A549 (cell line): ENCODE results near the gene MUC12. TPM values are rescaled to one million over a fixed set of nuclear protein-coding genes. Genes with fewer than 3 reads are reported as not detected.
"Not testable (repeated sequence)": the region's sequence is repeated elsewhere in the genome, so short reads cannot be mapped to it uniquely, and the experiment has no call there.

ENCODE experiments used
- ATAC-seq, 2 experiments: fragments of 200-7000 bp in 1 of 2; fragments of >200 bp in 1 of 2; cut with Nextera tagmentation in 1 of 2; cut with Tn5 transposase in 1 of 2; 3 replicates each; pipeline versions ENCODE4 v1.8.0 to v1.9.1; 2018 to 2020; ENCODE audit warnings: mild to moderate bottlenecking in 1 of 2, moderate library complexity in 1 of 2
- CTCF ChIA-PET: fragments of 300-600 bp; sonication (Branson Sonifier 250); formaldehyde crosslinking; extraction: SDS; loops from one replicate; lab custom pipeline; 2021; ENCODE audit warnings: antibody characterized with exemption, inconsistent platforms; lab: Yijun Ruan, JAX
- POLR2A ChIA-PET: fragments of 350-600 bp; formaldehyde crosslinking; extraction: SDS; loops from one replicate; lab custom pipeline; 2021; ENCODE audit warnings: antibody characterized with exemption, inconsistent platforms; lab: Yijun Ruan, JAX
- DNase-seq, 2 experiments: peaks; one replicate each; pipeline versions ENCODE4 v3.0.0 to v3.0.0-alpha.2; 2011 to 2016; ENCODE audit warnings: low read depth in 1 of 2, low spot score in 1 of 2
- FAIRE-seq: peaks from 2 replicates; lab custom pipeline; 2011; peaks lifted over from hg19 to GRCh38; lab: Jason Lieb, UNC
- H3K27ac ChIP-seq, 2 experiments: fragments of >200 bp; sonication (Bioruptor Twin); formaldehyde crosslinking; 3 replicates each; pipeline ENCODE4 v1.5.1; 2016 to 2017
- H3K4me1 ChIP-seq: fragments of >200 bp; sonication (Bioruptor Twin); formaldehyde crosslinking; 3 replicates; pipeline ENCODE4 v1.6.1; 2016
- H3K4me2 ChIP-seq: fragments of >200 bp; sonication (Bioruptor Twin); formaldehyde crosslinking; 3 replicates; pipeline ENCODE4 v1.6.1; 2016
- H3K4me3 ChIP-seq: fragments of >200 bp; sonication (Bioruptor Twin); formaldehyde crosslinking; 3 replicates; pipeline ENCODE4 v1.5.1; 2016
- H3K9me3 ChIP-seq: fragments of >200 bp; sonication (Bioruptor Twin); formaldehyde crosslinking; 3 replicates; pipeline ENCODE4 v1.6.1; 2016
- BHLHE40 ChIP-seq: IDR thresholded peaks from 2 replicates; pipeline ENCODE4 v1.6.1; 2012; ENCODE audit warnings: low read depth, low read length, inconsistent platforms
- CHD4 ChIP-seq: fragments of 200-600 bp; sonication (generic); IDR thresholded peaks from 2 replicates; pipeline ENCODE4 v1.6.1; 2016; ENCODE audit warnings: antibody characterized with exemption, mild to moderate bottlenecking, borderline replicate concordance
- GATA3 ChIP-seq: IDR thresholded peaks from 2 replicates; pipeline ENCODE4 v1.6.1; 2012; ENCODE audit warnings: borderline replicate concordance
- HDAC2 ChIP-seq: fragments of 200-600 bp; sonication (generic); IDR thresholded peaks from 2 replicates; pipeline ENCODE4 v1.6.1; 2016
- HOXA7 ChIP-seq: fragments of 250-450 bp; sonication (Bioruptor Pico); IDR thresholded peaks from 2 replicates; pipeline ENCODE4 v1.5.0; 2020; ENCODE audit warnings: mild to moderate bottlenecking, moderate library complexity
- HOXB13 ChIP-seq: fragments of 250-450 bp; sonication (Bioruptor Pico); IDR thresholded peaks from 2 replicates; pipeline ENCODE4 v1.5.0; 2020; ENCODE audit warnings: low read depth, mild to moderate bottlenecking, moderate library complexity
- KDM5A ChIP-seq: fragments of 200-600 bp; sonication (generic); IDR thresholded peaks from 2 replicates; pipeline ENCODE4 v1.6.1; 2016; ENCODE audit warnings: antibody characterized with exemption, mild to moderate bottlenecking
- MAX ChIP-seq: IDR thresholded peaks from 2 replicates; pipeline ENCODE4 v1.6.1; 2012
- MAZ ChIP-seq: fragments of 150-350 bp; IDR thresholded peaks from 2 replicates; pipeline ENCODE4 v1.6.1; 2014; ENCODE audit warnings: antibody characterized with exemption, low read depth, low read length, borderline replicate concordance
- MYC ChIP-seq: IDR thresholded peaks from 2 replicates; pipeline ENCODE4 v1.6.1; 2012; ENCODE audit warnings: mild to moderate bottlenecking, inconsistent platforms, low read length, improper control_type of control experiment, borderline replicate concordance
- NFE2L2 ChIP-seq: fragments of 150-350 bp; conservative IDR thresholded peaks from 2 replicates; pipeline ENCODE4 v1.6.1; 2014; ENCODE audit warnings: low read length
- NR3C1 ChIP-seq: fragments of >200 bp; sonication (Bioruptor Twin); formaldehyde crosslinking; IDR thresholded peaks from 3 replicates; pipeline ENCODE4 v1.6.1; 2017
- RAD21 ChIP-seq, 2 experiments: fragments of >200 bp in 1 of 2; sonication (Bioruptor Twin) in 1 of 2; formaldehyde crosslinking in 1 of 2; IDR thresholded peaks in 1 of 2; conservative IDR thresholded peaks in 1 of 2; 2 replicates in 1 of 2; 3 replicates in 1 of 2; pipeline ENCODE4 v1.6.1; 2012 to 2018; ENCODE audit warnings: inconsistent platforms in 1 of 2
- RARB ChIP-seq: fragments of 250-450 bp; sonication (Bioruptor Pico); IDR thresholded peaks from 2 replicates; pipeline ENCODE4 v1.8.0; 2021; ENCODE audit warnings: mild to moderate bottlenecking, moderate library complexity
- RCOR1 ChIP-seq: fragments of 150-350 bp; IDR thresholded peaks from 2 replicates; pipeline ENCODE4 v1.6.1; 2014; ENCODE audit warnings: antibody characterized with exemption, low read length, low read depth
- REST ChIP-seq: fragments of 200-600 bp; sonication (generic); IDR thresholded peaks from 2 replicates; pipeline ENCODE4 v1.6.1; 2016; ENCODE audit warnings: antibody characterized with exemption, mild to moderate bottlenecking, moderate library complexity
- RFX5 ChIP-seq: fragments of 450-650 bp; IDR thresholded peaks from 2 replicates; pipeline ENCODE4 v1.7.1; 2014; ENCODE audit warnings: antibody characterized with exemption, mild to moderate bottlenecking, moderate library complexity
- ZC3H11A ChIP-seq: fragments of 450-650 bp; IDR thresholded peaks from 2 replicates; pipeline ENCODE4 v1.6.1; 2014; ENCODE audit warnings: antibody characterized with exemption, mild to moderate bottlenecking
- ZFP36 ChIP-seq: fragments of 450-650 bp; IDR thresholded peaks from 2 replicates; pipeline ENCODE4 v1.6.1; 2014; ENCODE audit warnings: borderline replicate concordance; ENCODE audit not compliant: partially characterized antibody
- WGBS: methylation state at CpG from one replicate; pipeline ENCODE4 v1.1.6; 2017; ENCODE audit errors: missing lambda C conversion rate; 5-methylcytosine and 5-hydroxymethylcytosine counted together
- polyA plus RNA-seq, 4 experiments: library from polyadenylated mRNA; depleted of rRNA in 3 of 4; stranded (reverse); fragments of >200 nt; fragmentation: RNase III in 1 of 4; extraction: RNeasy Plus Mini Kit Qiagen cat#74134 plus additional on column Dnase treatment in 1 of 4; gene quantifications; 2 replicates in 3 of 4; 3 replicates in 1 of 4; pipeline ENCODE4 v1.2.3, GENCODE V29; 2011 to 2017
- TF ChIP-seq, protein P1 (sequence below): IDR thresholded peaks from 2 replicates; pipeline ENCODE4 v1.6.1; 2012

Gene MUC12
- polyA plus RNA-seq, 2 of the 4 experiments (the other 2 are of a cell fraction) = 1.2 to 2.4 TPM

GRCh38 chr7:101031082-101031481 is 61.7 kb downstream of the MUC12 start:
- H3K4me1 ChIP-seq = no peaks in the 10 kb centered on the region
- CTCF ChIA-PET = interaction anchor here (1.0 kb wide), 1 partner anchor 139 kb away, joined by 3 read pairs; no protein-coding TSS in a partner anchor
- ATAC-seq (peak in 1 of 2 experiments; percentile 66; a peak in 4 of 6 replicates), FAIRE-seq (no peak), DNase-seq (peak in 1 of 2 experiments; percentile 13)
- H3K9me3 ChIP-seq = 0 out of 3 replicates have a peak, but pooled peaks cover 2% of the 10 kb centered on the region
- H3K27ac ChIP-seq = no peak overlapping the region
- WGBS = 18% methylated on average over 7 of the region's 7 CpGs
- POLR2A ChIA-PET = no interaction called here
- no peak overlapping the region for H3K4me2 ChIP-seq
- no peak overlapping the region for H3K4me3 ChIP-seq
- TF ChIP-seq BHLHE40 (no peak), RAD21 (conservative IDR thresholded peaks at IDR 0.05 in 1 of 2, IDR thresholded peaks at IDR 0.05 in 1 of 2) (peak; percentile 26 to 46; a peak in 1 of 5 replicates)

GRCh38 chr7:101035941-101036340 is 66.6 kb downstream of the MUC12 start:
- no peak for TF ChIP-seq HOXB13 (CRISPR knock-in tag)
- no peak for TF ChIP-seq NFE2L2
- TF ChIP-seq HDAC2 = no peak
- no peak for TF ChIP-seq MAX
- no peak for TF ChIP-seq ZC3H11A
- TF ChIP-seq, protein P1, sequence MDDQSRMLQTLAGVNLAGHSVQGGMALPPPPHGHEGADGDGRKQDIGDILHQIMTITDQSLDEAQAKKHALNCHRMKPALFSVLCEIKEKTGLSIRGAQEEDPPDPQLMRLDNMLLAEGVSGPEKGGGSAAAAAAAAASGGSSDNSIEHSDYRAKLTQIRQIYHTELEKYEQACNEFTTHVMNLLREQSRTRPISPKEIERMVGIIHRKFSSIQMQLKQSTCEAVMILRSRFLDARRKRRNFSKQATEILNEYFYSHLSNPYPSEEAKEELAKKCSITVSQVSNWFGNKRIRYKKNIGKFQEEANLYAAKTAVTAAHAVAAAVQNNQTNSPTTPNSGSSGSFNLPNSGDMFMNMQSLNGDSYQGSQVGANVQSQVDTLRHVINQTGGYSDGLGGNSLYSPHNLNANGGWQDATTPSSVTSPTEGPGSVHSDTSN = no peak
- no peak for TF ChIP-seq MYC
- no peak for TF ChIP-seq GATA3
- TF ChIP-seq RFX5 = no peak
- no peak for TF ChIP-seq ZFP36
- no peak for TF ChIP-seq REST
- TF ChIP-seq CHD4 = no peak
- no peak for TF ChIP-seq KDM5A
- TF ChIP-seq MAZ = no peak
- TF ChIP-seq RAD21 (conservative IDR thresholded peaks at IDR 0.05 in 1 of 2, IDR thresholded peaks at IDR 0.05 in 1 of 2) = no peak
- no peak for TF ChIP-seq RARB (CRISPR knock-in tag)
- TF ChIP-seq NR3C1 = no peak
- no peak for TF ChIP-seq RCOR1
- no peak for TF ChIP-seq HOXA7 (CRISPR knock-in tag)
- TF ChIP-seq, all 56 proteins: peak for 0
- no peak for FAIRE-seq
- POLR2A ChIA-PET = no interaction called here
- no peak for DNase-seq
- peaks cover 11% of the 10 kb centered on the region; the same call in 1 of the 3 replicates for H3K9me3 ChIP-seq
- no peak for ATAC-seq
- no peak overlapping the region for H3K4me2 ChIP-seq
- 5% methylated on average over 4 of the region's 4 CpGs for WGBS
- H3K4me3 ChIP-seq = no peak overlapping the region
- H3K27ac ChIP-seq = no peak overlapping the region
- CTCF ChIA-PET = no interaction called here
- no peaks in the 10 kb centered on the region for H3K4me1 ChIP-seq

DNA sequence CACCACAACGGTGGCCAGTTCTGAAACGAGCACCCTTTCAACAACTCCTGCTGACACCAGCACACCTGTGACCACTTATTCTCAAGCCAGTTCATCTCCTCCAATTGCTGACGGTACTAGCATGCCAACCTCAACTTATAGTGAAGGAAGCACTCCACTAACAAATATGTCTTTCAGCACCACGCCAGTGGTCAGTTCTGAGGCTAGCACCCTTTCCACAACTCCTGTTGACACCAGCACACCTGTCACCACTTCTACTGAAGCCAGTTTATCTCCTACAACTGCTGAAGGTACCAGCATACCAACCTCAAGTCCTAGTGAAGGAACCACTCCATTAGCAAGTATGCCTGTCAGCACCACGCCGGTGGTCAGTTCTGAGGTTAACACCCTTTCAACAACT is 71.9 kb downstream of the MUC12 start:
- H3K4me1 ChIP-seq, DNase-seq, ATAC-seq, FAIRE-seq, CTCF ChIA-PET, POLR2A ChIA-PET: not testable (repeated sequence)
- H3K9me3 ChIP-seq = peaks cover 54% of the 10 kb centered on the region
- TF ChIP-seq REST = peak; percentile 66; the same call in 1 of the 2 replicates
- TF ChIP-seq, all 56 proteins: peak for 1; not testable (repeated sequence) for 55
- H3K4me2 ChIP-seq, H3K4me3 ChIP-seq, H3K27ac ChIP-seq: not testable (repeated sequence)
- 23% methylated on average over 6 of the region's 6 CpGs for WGBS
